CD14-positive monocyte (primary cell): ENCODE data around the gene PCDHGB7. TPM values are rescaled to one million over a fixed set of nuclear protein-coding genes. Genes with fewer than 3 reads are reported as not detected.

ENCODE experiments used
- DNase-seq, 3 donors: peaks; one replicate each; pipeline ENCODE4 v3.0.0-alpha.2; 2011 to 2022
- H2AFZ ChIP-seq: 2 replicates; pipeline ENCODE4 v1.6.0; 2012; ENCODE audit warnings: mild to moderate bottlenecking, low read depth, low read length, inconsistent platforms; ENCODE audit not compliant: insufficient read depth, poor library complexity, severe bottlenecking
- H3K27ac ChIP-seq, 2 donors: 1 replicate in 1 of 2; 2 replicates in 1 of 2; pipeline ENCODE4 v1.5.1; 2012 to 2013; ENCODE audit warnings: low read length in 2 of 2, control low read depth in 1 of 2, inconsistent platforms in 1 of 2, low read depth in 1 of 2, mild to moderate bottlenecking in 1 of 2
- H3K27me3 ChIP-seq, 2 donors: one replicate each; pipeline versions ENCODE4 v1.6.0 to v1.6.1; 2011 to 2013; ENCODE audit warnings: low read length in 2 of 2; ENCODE audit not compliant: control insufficient read depth in 2 of 2, insufficient read depth in 2 of 2
- H3K36me3 ChIP-seq, 2 donors: replicated peaks in 1 of 2; 1 replicate in 1 of 2; 2 replicates in 1 of 2; pipeline versions ENCODE4 v1.5.1 to v1.6.1; 2012 to 2013; ENCODE audit warnings: low read length in 2 of 2, control low read depth in 1 of 2, inconsistent platforms in 1 of 2, mild to moderate bottlenecking in 1 of 2; ENCODE audit not compliant: insufficient read depth in 2 of 2, control insufficient read depth in 1 of 2
- H3K4me1 ChIP-seq, 2 donors: 1 replicate in 1 of 2; 2 replicates in 1 of 2; pipeline versions ENCODE4 v1.5.1 to v1.6.1; 2012 to 2013; ENCODE audit warnings: low read length in 2 of 2, control low read depth in 1 of 2, inconsistent platforms in 1 of 2, mild to moderate bottlenecking in 1 of 2, moderate library complexity in 1 of 2; ENCODE audit not compliant: insufficient read depth in 2 of 2, control insufficient read depth in 1 of 2
- H3K4me2 ChIP-seq: replicated peaks from 2 replicates; pipeline ENCODE3; 2012; ENCODE audit warnings: low read length, moderate library complexity, mild to moderate bottlenecking; ENCODE audit not compliant: poor library complexity, severe bottlenecking; ENCODE audit errors: extremely low read depth
- H3K4me3 ChIP-seq, 3 experiments: fragments of 200-600 bp in 1 of 3; sonication (generic) in 1 of 3; replicated peaks in 1 of 3; 1 replicate in 2 of 3; 2 replicates in 1 of 3; pipeline ENCODE4 v1.5.1; 2011 to 2013; ENCODE audit warnings: low read length in 3 of 3, mild to moderate bottlenecking in 3 of 3, control low read depth in 2 of 3, low read depth in 2 of 3, inconsistent platforms in 1 of 3, moderate library complexity in 1 of 3
- H3K79me2 ChIP-seq: 2 replicates; pipeline ENCODE4 v1.6.0; 2012; ENCODE audit warnings: mild to moderate bottlenecking, control low read depth, inconsistent platforms, low read length, moderate library complexity; ENCODE audit not compliant: insufficient read depth
- H3K9ac ChIP-seq: 2 replicates; pipeline ENCODE4 v1.6.0; 2017; ENCODE audit warnings: low read length, mild to moderate bottlenecking; ENCODE audit not compliant: insufficient read depth, poor library complexity, severe bottlenecking
- H3K9me3 ChIP-seq, 2 donors: replicated peaks in 1 of 2; 1 replicate in 1 of 2; 2 replicates in 1 of 2; pipeline versions ENCODE4 v1.5.1 to v1.6.1; 2012 to 2013; ENCODE audit warnings: low read length in 2 of 2, control low read depth in 1 of 2; ENCODE audit not compliant: control insufficient read depth in 1 of 2, insufficient read depth in 1 of 2
- H4K20me1 ChIP-seq: 2 replicates; pipeline ENCODE4 v1.6.0; 2012; ENCODE audit warnings: mild to moderate bottlenecking, low read length, control low read depth, moderate library complexity; ENCODE audit not compliant: insufficient read depth
- H3K27ac Mint-ChIP-seq, 7 donors: one replicate each; pipeline ENCODE4 v1.8.0; 2020; ENCODE audit warnings: mild to moderate bottlenecking in 7 of 7, mixed read lengths in 7 of 7, moderate library complexity in 6 of 7, inconsistent platforms in 2 of 7
- H3K27me3 Mint-ChIP-seq, 3 donors: one replicate each; pipeline ENCODE4 v1.8.0; 2021 to 2022; ENCODE audit warnings: low read depth in 3 of 3, mild to moderate bottlenecking in 3 of 3, mixed read lengths in 3 of 3, moderate library complexity in 3 of 3, inconsistent platforms in 1 of 3
- H3K36me3 Mint-ChIP-seq, 2 donors: one replicate each; pipeline ENCODE4 v1.8.0; 2020; ENCODE audit warnings: mixed read lengths in 2 of 2, inconsistent platforms in 1 of 2, mild to moderate bottlenecking in 1 of 2
- H3K4me1 Mint-ChIP-seq: one replicate; pipeline ENCODE4 v1.8.0; 2020; ENCODE audit warnings: mild to moderate bottlenecking, mixed read lengths
- H3K4me3 Mint-ChIP-seq, 2 donors: one replicate each; pipeline ENCODE4 v1.8.0; 2020; ENCODE audit warnings: mild to moderate bottlenecking in 2 of 2, mixed read lengths in 2 of 2, moderate library complexity in 1 of 2
- H3K9me3 Mint-ChIP-seq, 7 donors: one replicate each; pipeline ENCODE4 v1.8.0; 2020 to 2022; ENCODE audit warnings: mixed read lengths in 7 of 7, mild to moderate bottlenecking in 6 of 7, moderate library complexity in 6 of 7, inconsistent platforms in 2 of 7
- CTCF ChIP-seq: fragments of 200-600 bp; IDR thresholded peaks from one replicate; pipeline ENCODE4 v1.8.0; 2022; ENCODE audit warnings: antibody characterized with exemption, mild to moderate bottlenecking
- WGBS: methylation state at CpG from one replicate; pipeline ENCODE4 v1.1.5; 2013; ENCODE audit warnings: missing lambda C conversion rate; ENCODE audit not compliant: insufficient coverage; 5-methylcytosine and 5-hydroxymethylcytosine counted together
- intact Hi-C, 2 donors: fragments of 100-400 bp; cut with micrococcal nuclease; formaldehyde crosslinking; loops; one replicate each; pipeline versions ENCODE4 v1.15.0 to v1.15.1; 2023
- polyA plus RNA-seq, 3 donors: library from polyadenylated mRNA; depleted of rRNA in 1 of 3; unstranded in 2 of 3; stranded (reverse) in 1 of 3; fragments of 300-500 nt in 2 of 3; fragments of >200 nt in 1 of 3; fragmentation: Illumina TruSeq in 2 of 3; gene quantifications; 1 replicate in 2 of 3; 2 replicates in 1 of 3; pipeline ENCODE4 v1.2.3, GENCODE V29; 2012 to 2021

Gene PCDHGB7
- polyA plus RNA-seq, 3 donors: 0.04 TPM; not detected in 2

- Histone ChIP-seq H3K4me2 (no peak overlapping the region), H4K20me1 (no peaks in the 10 kb centered on the region), H3K27ac (no peak overlapping the region), H2AFZ (no peak overlapping the region), H3K9me3 (peaks cover 45 to 51% of the 10 kb centered on the region in 2 donors), H3K36me3 (no peaks in the 10 kb centered on the region), H3K9ac (no peak overlapping the region), H3K27me3 (peaks cover 57 to 99% of the 10 kb centered on the region in 2 donors), H3K4me3 (no peak overlapping the region), H3K4me1 (peaks cover 17 to 19% of the 10 kb centered on the region in 2 donors), H3K79me2 (no peaks in the 10 kb centered on the region)
- 60% methylated on average over 51 of the region's 53 CpGs for WGBS
- no peak for TF ChIP-seq CTCF
- peaks cover 76 to 88% (median 82%) of the 10 kb centered on the region in 3 donors for H3K27me3 Mint-ChIP-seq
- no peak for DNase-seq
- H3K9me3 Mint-ChIP-seq: peaks cover 28 to 56% (median 45%) of the 10 kb centered on the region in 7 donors
- peaks cover 21% of the 10 kb centered on the region for H3K4me1 Mint-ChIP-seq
- peak overlapping the region in 1 of 7 donors; percentile 60 for H3K27ac Mint-ChIP-seq
- H3K36me3 Mint-ChIP-seq: peaks cover 18 to 22% of the 10 kb centered on the region in 2 donors
- intact Hi-C loops: no loop called here
- peak overlapping the region in 1 of 2 donors; percentile 67 for H3K4me3 Mint-ChIP-seq
Observed at GRCh38 chr5:141427783-141428426, 10.4 kb downstream of the PCDHGB7 start.

GRCh38 chr5:141430332-141431113 lies 13.0 kb downstream of the PCDHGB7 start, which contains the start of gene PCDHGA12:
Gene PCDHGA12 (plus strand): TSS chr5:141430507. CDS start chr5:141430760, 253 bp downstream.
- Histone ChIP-seq H3K27me3 (peaks cover 41 to 93% of the 10 kb centered on the region in 2 donors), H3K9me3 (peaks cover 47 to 49% of the 10 kb centered on the region in 2 donors)
- peaks cover 25 to 63% (median 47%) of the 10 kb centered on the region in 7 donors for H3K9me3 Mint-ChIP-seq

More at GRCh38 chr5:141430332-141431113, 13.0 kb downstream of the PCDHGB7 start, which contains the start of gene PCDHGA12:
- Histone ChIP-seq H3K27ac (no peak within 1 kb of the TSS), H4K20me1 (no peaks in the 10 kb centered on the region), H3K4me3 (peak within 1 kb of the TSS; percentile 2 to 72 (median 23)), H3K36me3 (no peaks in the 10 kb centered on the region), H3K79me2 (no peaks in the 10 kb centered on the region), H3K9ac (peak within 1 kb of the TSS; percentile 5), H2AFZ (peak within 1 kb of the TSS; percentile 68), H3K4me1 (peaks cover 17 to 19% of the 10 kb centered on the region in 2 donors), H3K4me2 (peak within 1 kb of the TSS; percentile 64)
- Mint-ChIP-seq H3K4me3 (peak within 1 kb of the TSS; percentile 53 to 84), H3K27me3 (peaks cover 63 to 78% (median 75%) of the 10 kb centered on the region in 3 donors), H3K27ac (peak within 1 kb of the TSS in 3 of 7 donors; percentile 23 to 50 (median 45)), H3K4me1 (peaks cover 21% of the 10 kb centered on the region), H3K36me3 (peaks cover 20 to 22% of the 10 kb centered on the region in 2 donors)
- 19% methylated on average over 23 of the region's 33 CpGs for WGBS
- peak; percentile 68 for TF ChIP-seq CTCF
- DNase-seq: peak; percentile 37 to 59 (median 42)
- intact Hi-C loops: no loop called here
